ENCODE measurements around the gene SCN3B.

GRCh38 chr11:123678246-123678645, 23.8 kb upstream of the SCN3B start:
- TF ChIP-seq CTCF (conservative IDR thresholded peaks at IDR 0.05) (no peak), EZH2 (IDR thresholded peaks at IDR 0.05; ENCODE audit: low read depth) (no peak)
